ENCODE data around the gene NPFFR1. TPM values are rescaled to one million over a fixed set of nuclear protein-coding genes. Genes with fewer than 3 reads are reported as not detected.
"Not testable (repeated sequence)": the region's sequence is repeated elsewhere in the genome, so short reads cannot be mapped to it uniquely, and the experiment has no call there.

NPFFR1 gene
- total and polyA plus RNA-seq, 4 donors: 0.50 to 1.8 (median 1.6) TPM

GRCh38 chr10:70253878-70254765, 29.7 kb downstream of the NPFFR1 start:
- WGBS (ENCODE audit: insufficient coverage): 73% methylated on average over 12 of the region's 14 CpGs
- no peak overlapping the region for H3K27ac ChIP-seq (ENCODE audit: low read depth, low read length)
- H3K27me3 ChIP-seq (ENCODE audit: control insufficient read depth, insufficient read depth, low read length): peaks cover 5% of the 10 kb centered on the region
- peaks cover 15% of the 10 kb centered on the region for H3K4me1 ChIP-seq (ENCODE audit: control insufficient read depth, insufficient read depth, low read length)
- no peaks in the 10 kb centered on the region for H3K9me3 ChIP-seq (ENCODE audit: control insufficient read depth, insufficient read depth, low read length)
- no peak for DNase-seq (ENCODE audit: low read depth in 4 of 6, low spot score in 6 of 6)
- H3K36me3 ChIP-seq (ENCODE audit: control insufficient read depth, insufficient read depth, low read length): no peaks in the 10 kb centered on the region
- no peak overlapping the region for H3K4me3 ChIP-seq (ENCODE audit: low read depth, low read length)

DNA sequence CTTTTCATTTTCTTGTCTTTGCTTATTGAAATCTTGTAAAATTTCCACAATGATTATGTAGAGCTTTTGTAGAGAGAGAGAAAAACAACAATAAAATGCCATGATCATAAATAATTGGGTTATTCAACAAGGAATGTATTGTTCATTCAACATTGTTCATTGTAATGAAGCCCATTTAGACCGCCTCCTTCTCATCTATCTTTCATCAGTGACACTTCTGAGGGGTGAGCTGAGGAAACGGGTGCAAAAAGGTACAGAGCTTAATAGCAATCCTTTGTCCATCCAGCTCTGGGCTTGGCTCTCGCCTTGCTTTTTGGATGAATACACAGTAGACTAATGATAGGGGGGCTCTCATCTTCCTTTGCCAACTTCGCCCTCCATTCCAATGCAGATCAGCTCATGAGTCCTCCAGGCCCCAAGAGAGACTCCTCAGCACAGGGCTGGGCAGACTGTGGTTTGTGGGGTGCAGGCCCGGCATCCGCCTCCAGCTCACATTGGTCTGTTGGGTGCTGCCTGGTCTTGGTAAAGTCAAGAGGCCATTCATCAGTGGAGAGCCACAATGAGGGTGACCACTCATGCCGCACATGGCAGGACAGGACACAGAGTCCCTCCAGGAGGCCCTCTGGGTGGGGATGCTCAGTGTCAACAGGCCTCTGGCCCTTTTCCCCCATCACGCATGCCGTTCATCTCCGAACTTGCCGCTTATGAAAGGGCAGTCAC, 32.7 kb downstream of the NPFFR1 start:
- Histone ChIP-seq H3K27me3 (ENCODE audit: control insufficient read depth, insufficient read depth, low read length) (peaks cover under 1% of the 10 kb centered on the region), H3K4me3 (ENCODE audit: low read depth, low read length) (no peak overlapping the region), H3K9me3 (ENCODE audit: control insufficient read depth, insufficient read depth, low read length) (no peaks in the 10 kb centered on the region), H3K27ac (ENCODE audit: low read depth, low read length) (no peak overlapping the region), H3K36me3 (ENCODE audit: control insufficient read depth, insufficient read depth, low read length) (no peaks in the 10 kb centered on the region), H3K4me1 (ENCODE audit: control insufficient read depth, insufficient read depth, low read length) (peaks cover 13% of the 10 kb centered on the region)
- DNase-seq (ENCODE audit: low read depth in 4 of 6, low spot score in 6 of 6): peak in 1 of 6 donors; percentile 25
- 86% methylated on average over 6 of the region's 11 CpGs for WGBS (ENCODE audit: insufficient coverage)

DNA sequence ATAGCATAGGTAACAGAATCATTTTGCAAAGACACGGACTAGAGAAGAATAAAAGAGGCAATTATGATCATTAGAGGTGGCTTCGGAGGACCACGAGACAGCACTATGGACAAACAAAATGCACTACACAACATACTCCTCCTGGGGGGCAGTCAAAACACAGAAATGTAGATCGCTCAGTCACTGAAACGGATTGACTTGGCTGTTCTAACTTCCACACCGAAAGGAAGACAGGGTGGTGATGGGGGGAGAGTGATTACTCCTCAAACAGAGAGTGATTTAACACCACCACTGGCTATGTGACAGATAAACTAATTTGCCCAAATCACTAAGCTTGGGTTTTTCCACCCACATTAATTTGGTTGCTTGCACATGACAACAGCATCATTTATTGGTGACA, 36.4 kb downstream of the NPFFR1 start:
- Histone ChIP-seq H3K4me3 (ENCODE audit: low read depth, low read length) (no peak overlapping the region), H3K36me3 (ENCODE audit: control insufficient read depth, insufficient read depth, low read length) (no peaks in the 10 kb centered on the region), H3K4me1 (ENCODE audit: control insufficient read depth, insufficient read depth, low read length) (peaks cover 5% of the 10 kb centered on the region), H3K27ac (ENCODE audit: low read depth, low read length) (no peak overlapping the region), H3K27me3 (ENCODE audit: control insufficient read depth, insufficient read depth, low read length) (no peaks in the 10 kb centered on the region), H3K9me3 (ENCODE audit: control insufficient read depth, insufficient read depth, low read length) (no peaks in the 10 kb centered on the region)
- DNase-seq (ENCODE audit: low read depth in 4 of 6, low spot score in 6 of 6): no peak
- no CpG with 5 or more reads among the region's 6 CpGs for WGBS (ENCODE audit: insufficient coverage)

- Histone ChIP-seq H3K36me3 (ENCODE audit: control insufficient read depth, insufficient read depth, low read length) (no peaks in the 10 kb centered on the region), H3K4me3 (ENCODE audit: low read depth, low read length) (no peak overlapping the region), H3K27ac (ENCODE audit: low read depth, low read length) (no peak overlapping the region), H3K27me3 (ENCODE audit: control insufficient read depth, insufficient read depth, low read length) (no peaks in the 10 kb centered on the region), H3K9me3 (ENCODE audit: control insufficient read depth, insufficient read depth, low read length) (no peaks in the 10 kb centered on the region), H3K4me1 (ENCODE audit: control insufficient read depth, insufficient read depth, low read length) (no peaks in the 10 kb centered on the region)
- WGBS (ENCODE audit: insufficient coverage): 100% methylated on average over 3 of the region's 3 CpGs
- DNase-seq (ENCODE audit: low read depth in 4 of 6, low spot score in 6 of 6): no peak
Measured at GRCh38 chr10:70241081-70241480, 42.7 kb downstream of the NPFFR1 start.

GRCh38 chr10:70239986-70240385, 43.8 kb downstream of the NPFFR1 start:
- not testable (repeated sequence) for H3K36me3 ChIP-seq (ENCODE audit: control insufficient read depth, insufficient read depth, low read length); H3K27me3 ChIP-seq (ENCODE audit: control insufficient read depth, insufficient read depth, low read length); H3K27ac ChIP-seq (ENCODE audit: low read depth, low read length); H3K4me1 ChIP-seq (ENCODE audit: control insufficient read depth, insufficient read depth, low read length); DNase-seq (ENCODE audit: low read depth in 4 of 6, low spot score in 6 of 6); H3K9me3 ChIP-seq (ENCODE audit: control insufficient read depth, insufficient read depth, low read length); H3K4me3 ChIP-seq (ENCODE audit: low read depth, low read length)
- WGBS (ENCODE audit: insufficient coverage): 79% methylated on average over 12 of the region's 21 CpGs

- H3K36me3 ChIP-seq (ENCODE audit: control insufficient read depth, insufficient read depth, low read length); H3K4me3 ChIP-seq (ENCODE audit: low read depth, low read length); H3K27me3 ChIP-seq (ENCODE audit: control insufficient read depth, insufficient read depth, low read length); DNase-seq (ENCODE audit: low read depth in 4 of 6, low spot score in 6 of 6); H3K9me3 ChIP-seq (ENCODE audit: control insufficient read depth, insufficient read depth, low read length); H3K4me1 ChIP-seq (ENCODE audit: control insufficient read depth, insufficient read depth, low read length); H3K27ac ChIP-seq (ENCODE audit: low read depth, low read length): not testable (repeated sequence)
- WGBS (ENCODE audit: insufficient coverage): 98% methylated on average over 44 of the region's 55 CpGs
Measured at GRCh38 chr10:70239077-70239976, 44.5 kb downstream of the NPFFR1 start.

DNA sequence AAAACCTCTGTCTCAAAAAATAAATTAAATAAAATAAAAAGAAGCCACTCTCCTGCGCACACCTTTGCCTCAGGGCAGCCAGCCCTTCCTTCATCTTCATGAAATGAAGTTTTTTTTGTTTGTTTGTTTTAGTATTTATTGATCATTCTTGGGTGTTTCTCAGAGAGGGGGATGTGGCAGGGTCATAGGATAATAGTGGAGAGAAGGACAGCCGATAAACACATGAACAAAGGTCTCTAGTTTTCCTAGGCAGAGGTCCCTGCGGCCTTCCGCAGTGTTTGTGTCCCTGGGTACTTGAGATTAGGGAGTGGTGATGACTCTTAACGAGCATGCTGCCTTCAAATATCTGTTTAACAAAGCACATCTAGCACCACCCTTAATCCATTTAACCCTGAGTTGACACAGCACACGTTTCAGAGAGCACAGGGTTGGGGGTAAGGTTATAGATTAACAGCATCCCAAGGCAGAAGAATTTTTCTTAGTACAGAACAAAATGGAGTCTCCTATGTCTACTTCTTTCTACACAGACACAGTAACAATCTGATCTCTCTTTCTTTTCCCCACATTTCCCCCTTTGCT, 45.8 kb downstream of the NPFFR1 start:
- WGBS (ENCODE audit: insufficient coverage): no CpG with 5 or more reads among the region's 6 CpGs
- H3K9me3 ChIP-seq (ENCODE audit: control insufficient read depth, insufficient read depth, low read length): not testable (repeated sequence)

DNA sequence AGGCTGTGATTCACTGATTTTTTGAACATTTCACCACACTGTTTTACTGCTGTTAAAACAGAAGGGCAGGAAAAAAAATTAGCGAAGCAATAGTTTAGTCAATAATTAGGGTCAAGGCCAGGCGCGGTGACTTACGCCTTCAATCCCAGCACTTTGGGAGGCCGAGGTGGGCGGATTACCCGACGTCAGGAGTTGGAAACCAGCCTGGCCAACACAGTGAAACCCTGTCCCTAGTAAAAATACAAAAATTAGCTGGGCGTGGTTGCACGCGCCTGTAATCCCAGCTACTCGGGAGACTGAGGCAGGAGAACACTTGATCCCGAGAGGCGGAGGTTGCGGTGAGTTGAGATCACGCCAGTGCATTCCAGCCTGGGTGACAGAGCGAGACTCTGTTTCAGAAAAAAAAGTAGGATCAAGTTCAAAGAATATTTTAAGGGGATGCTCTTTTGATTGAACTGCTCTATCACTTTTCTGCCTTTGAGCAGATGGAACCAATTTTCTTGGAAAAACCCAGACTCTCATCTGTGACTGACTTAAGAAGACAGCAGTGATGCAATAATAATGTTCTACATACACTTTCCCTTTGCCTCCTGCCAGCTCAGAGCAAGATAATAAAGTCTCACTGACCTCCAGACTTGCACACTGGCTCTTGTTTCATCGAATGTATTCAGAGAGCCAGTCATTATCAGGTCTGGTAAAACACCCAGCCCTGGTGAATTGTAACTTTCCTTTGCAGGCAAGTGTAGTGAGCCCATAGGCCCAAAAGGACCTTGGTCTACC, 48.9 kb downstream of the NPFFR1 start:
- DNase-seq (ENCODE audit: low read depth in 4 of 6, low spot score in 6 of 6): no peak
- no peak overlapping the region for H3K4me3 ChIP-seq (ENCODE audit: low read depth, low read length)
- H3K4me1 ChIP-seq (ENCODE audit: control insufficient read depth, insufficient read depth, low read length): no peaks in the 10 kb centered on the region
- no peaks in the 10 kb centered on the region for H3K27me3 ChIP-seq (ENCODE audit: control insufficient read depth, insufficient read depth, low read length)
- peaks cover 2% of the 10 kb centered on the region for H3K36me3 ChIP-seq (ENCODE audit: control insufficient read depth, insufficient read depth, low read length)
- H3K9me3 ChIP-seq (ENCODE audit: control insufficient read depth, insufficient read depth, low read length): no peaks in the 10 kb centered on the region
- no peak overlapping the region for H3K27ac ChIP-seq (ENCODE audit: low read depth, low read length)
- WGBS (ENCODE audit: insufficient coverage): 82% methylated on average over 17 of the region's 18 CpGs

More for the DNA sequence above, 45.8 kb downstream of the NPFFR1 start:
- H3K27me3 ChIP-seq (ENCODE audit: control insufficient read depth, insufficient read depth, low read length); H3K4me1 ChIP-seq (ENCODE audit: control insufficient read depth, insufficient read depth, low read length); H3K36me3 ChIP-seq (ENCODE audit: control insufficient read depth, insufficient read depth, low read length); H3K27ac ChIP-seq (ENCODE audit: low read depth, low read length); H3K4me3 ChIP-seq (ENCODE audit: low read depth, low read length); DNase-seq (ENCODE audit: low read depth in 4 of 6, low spot score in 6 of 6): not testable (repeated sequence)

Data from spinal cord (tissue), 10 donors.